ENCODE data around the gene NT5DC4.

The NT5DC4 gene

GRCh38 chr2:112774536-112775285 is 53.9 kb downstream of the NT5DC4 start:
- H3K36me3 ChIP-seq (ENCODE audit: control insufficient read depth, insufficient read depth, low read length): no peaks in the 10 kb centered on the region
- no peak overlapping the region for H3K9ac ChIP-seq (ENCODE audit: low read length)
- H3K4me3 ChIP-seq (ENCODE audit: low read depth, low read length): no peak overlapping the region
- no peaks in the 10 kb centered on the region for H3K4me1 ChIP-seq (ENCODE audit: control insufficient read depth, insufficient read depth, low read length)
- no peak overlapping the region for H3K27ac ChIP-seq (ENCODE audit: low read depth, low read length)
- no peaks in the 10 kb centered on the region for H3K9me3 ChIP-seq (ENCODE audit: control insufficient read depth, insufficient read depth, low read depth, low read length)
- no peaks in the 10 kb centered on the region for H3K27me3 ChIP-seq (ENCODE audit: control insufficient read depth, insufficient read depth, low read length)

GRCh38 chr2:112776113-112776512 is 55.3 kb downstream of the NT5DC4 start:
- Histone ChIP-seq H3K4me1 (ENCODE audit: control insufficient read depth, insufficient read depth, low read length) (no peaks in the 10 kb centered on the region), H3K4me3 (ENCODE audit: low read depth, low read length) (no peak overlapping the region), H3K27ac (ENCODE audit: low read depth, low read length) (no peak overlapping the region), H3K9me3 (ENCODE audit: control insufficient read depth, insufficient read depth, low read depth, low read length) (no peaks in the 10 kb centered on the region), H3K36me3 (ENCODE audit: control insufficient read depth, insufficient read depth, low read length) (no peaks in the 10 kb centered on the region), H3K27me3 (ENCODE audit: control insufficient read depth, insufficient read depth, low read length) (no peaks in the 10 kb centered on the region), H3K9ac (ENCODE audit: low read length) (no peak overlapping the region)

GRCh38 chr2:112777036-112777435 is 56.2 kb downstream of the NT5DC4 start:
- no peak overlapping the region for H3K27ac ChIP-seq (ENCODE audit: low read depth, low read length)
- H3K9me3 ChIP-seq (ENCODE audit: control insufficient read depth, insufficient read depth, low read depth, low read length): no peaks in the 10 kb centered on the region
- no peaks in the 10 kb centered on the region for H3K36me3 ChIP-seq (ENCODE audit: control insufficient read depth, insufficient read depth, low read length)
- no peaks in the 10 kb centered on the region for H3K27me3 ChIP-seq (ENCODE audit: control insufficient read depth, insufficient read depth, low read length)
- H3K4me3 ChIP-seq (ENCODE audit: low read depth, low read length): no peak overlapping the region
- H3K4me1 ChIP-seq (ENCODE audit: control insufficient read depth, insufficient read depth, low read length): no peaks in the 10 kb centered on the region
- no peak overlapping the region for H3K9ac ChIP-seq (ENCODE audit: low read length)

- Histone ChIP-seq H3K9me3 (ENCODE audit: control insufficient read depth, insufficient read depth, low read depth, low read length) (no peaks in the 10 kb centered on the region), H3K9ac (ENCODE audit: low read length) (no peak overlapping the region), H3K27ac (ENCODE audit: low read depth, low read length) (no peak overlapping the region), H3K36me3 (ENCODE audit: control insufficient read depth, insufficient read depth, low read length) (no peaks in the 10 kb centered on the region), H3K27me3 (ENCODE audit: control insufficient read depth, insufficient read depth, low read length) (no peaks in the 10 kb centered on the region), H3K4me3 (ENCODE audit: low read depth, low read length) (no peak overlapping the region), H3K4me1 (ENCODE audit: control insufficient read depth, insufficient read depth, low read length) (peaks cover 14% of the 10 kb centered on the region)
These were observed 58.8 kb downstream of the NT5DC4 start for GRCh38 chr2:112779598-112779997.

- H3K36me3 ChIP-seq (ENCODE audit: control insufficient read depth, insufficient read depth, low read length): no peaks in the 10 kb centered on the region
- H3K27ac ChIP-seq (ENCODE audit: low read depth, low read length): no peak overlapping the region
- no peak overlapping the region for H3K4me3 ChIP-seq (ENCODE audit: low read depth, low read length)
- peaks cover 25% of the 10 kb centered on the region for H3K4me1 ChIP-seq (ENCODE audit: control insufficient read depth, insufficient read depth, low read length)
- H3K9me3 ChIP-seq (ENCODE audit: control insufficient read depth, insufficient read depth, low read depth, low read length): no peaks in the 10 kb centered on the region
- no peaks in the 10 kb centered on the region for H3K27me3 ChIP-seq (ENCODE audit: control insufficient read depth, insufficient read depth, low read length)
- no peak overlapping the region for H3K9ac ChIP-seq (ENCODE audit: low read length)
These were observed 61.5 kb downstream of the NT5DC4 start for GRCh38 chr2:112782234-112782799.

- H3K27ac ChIP-seq (ENCODE audit: low read depth, low read length): no peak overlapping the region
- no peaks in the 10 kb centered on the region for H3K9me3 ChIP-seq (ENCODE audit: control insufficient read depth, insufficient read depth, low read depth, low read length)
- no peak overlapping the region for H3K4me3 ChIP-seq (ENCODE audit: low read depth, low read length)
- H3K27me3 ChIP-seq (ENCODE audit: control insufficient read depth, insufficient read depth, low read length): no peaks in the 10 kb centered on the region
- no peak overlapping the region for H3K9ac ChIP-seq (ENCODE audit: low read length)
- H3K36me3 ChIP-seq (ENCODE audit: control insufficient read depth, insufficient read depth, low read length): no peaks in the 10 kb centered on the region
- H3K4me1 ChIP-seq (ENCODE audit: control insufficient read depth, insufficient read depth, low read length): peaks cover 25% of the 10 kb centered on the region
These were observed 62.4 kb downstream of the NT5DC4 start for GRCh38 chr2:112783187-112783714.

- H3K27me3 ChIP-seq (ENCODE audit: control insufficient read depth, insufficient read depth, low read length): no peaks in the 10 kb centered on the region
- no peaks in the 10 kb centered on the region for H3K36me3 ChIP-seq (ENCODE audit: control insufficient read depth, insufficient read depth, low read length)
- H3K4me1 ChIP-seq (ENCODE audit: control insufficient read depth, insufficient read depth, low read length): peaks cover 25% of the 10 kb centered on the region
- H3K27ac ChIP-seq (ENCODE audit: low read depth, low read length): no peak within 1 kb of the TSS
- peak within 1 kb of the TSS; percentile 41; the same call in 1 of the 2 replicates for H3K4me3 ChIP-seq (ENCODE audit: low read depth, low read length)
- no peaks in the 10 kb centered on the region for H3K9me3 ChIP-seq (ENCODE audit: control insufficient read depth, insufficient read depth, low read depth, low read length)
- no peak within 1 kb of the TSS for H3K9ac ChIP-seq (ENCODE audit: low read length)
These were observed 63.7 kb downstream of the NT5DC4 start, which contains the start of gene IL1A for GRCh38 chr2:112784199-112785189. IL1A (minus strand) TSS chr2:112784493; CDS start chr2:112783770, 723 bp downstream.

GRCh38 chr2:112787294-112787693 is 66.5 kb downstream of the NT5DC4 start:
- Histone ChIP-seq H3K9ac (ENCODE audit: low read length) (no peak overlapping the region), H3K9me3 (ENCODE audit: control insufficient read depth, insufficient read depth, low read depth, low read length) (no peaks in the 10 kb centered on the region), H3K4me1 (ENCODE audit: control insufficient read depth, insufficient read depth, low read length) (peaks cover 42% of the 10 kb centered on the region), H3K36me3 (ENCODE audit: control insufficient read depth, insufficient read depth, low read length) (no peaks in the 10 kb centered on the region), H3K4me3 (ENCODE audit: low read depth, low read length) (no peak overlapping the region), H3K27ac (ENCODE audit: low read depth, low read length) (no peak overlapping the region), H3K27me3 (ENCODE audit: control insufficient read depth, insufficient read depth, low read length) (no peaks in the 10 kb centered on the region)

GRCh38 chr2:112787729-112788393 is 67.0 kb downstream of the NT5DC4 start:
- H3K4me3 ChIP-seq (ENCODE audit: low read depth, low read length): no peak overlapping the region
- no peaks in the 10 kb centered on the region for H3K27me3 ChIP-seq (ENCODE audit: control insufficient read depth, insufficient read depth, low read length)
- no peaks in the 10 kb centered on the region for H3K9me3 ChIP-seq (ENCODE audit: control insufficient read depth, insufficient read depth, low read depth, low read length)
- no peak overlapping the region for H3K27ac ChIP-seq (ENCODE audit: low read depth, low read length)
- H3K36me3 ChIP-seq (ENCODE audit: control insufficient read depth, insufficient read depth, low read length): no peaks in the 10 kb centered on the region
- no peak overlapping the region for H3K9ac ChIP-seq (ENCODE audit: low read length)
- H3K4me1 ChIP-seq (ENCODE audit: control insufficient read depth, insufficient read depth, low read length): peaks cover 43% of the 10 kb centered on the region

- Histone ChIP-seq H3K27me3 (ENCODE audit: control insufficient read depth, insufficient read depth, low read length) (no peaks in the 10 kb centered on the region), H3K9me3 (ENCODE audit: control insufficient read depth, insufficient read depth, low read depth, low read length) (no peaks in the 10 kb centered on the region), H3K9ac (ENCODE audit: low read length) (no peak overlapping the region), H3K36me3 (ENCODE audit: control insufficient read depth, insufficient read depth, low read length) (no peaks in the 10 kb centered on the region), H3K4me3 (ENCODE audit: low read depth, low read length) (no peak overlapping the region), H3K27ac (ENCODE audit: low read depth, low read length) (no peak overlapping the region), H3K4me1 (ENCODE audit: control insufficient read depth, insufficient read depth, low read length) (peaks cover 37% of the 10 kb centered on the region)
These were observed 67.8 kb downstream of the NT5DC4 start for GRCh38 chr2:112788653-112789052.

All from HUES6 (cell line).